IMR-90 (cell line): Measurements from ENCODE around the gene NBEAL1. TPM values are rescaled to one million over a fixed set of nuclear protein-coding genes. Genes with fewer than 3 reads are reported as not detected.

Experiments used
- ATAC-seq: fragments of 200-7000 bp; cut with Tn5 transposase; 2 replicates; pipeline ENCODE4 v1.9.1; 2020; ENCODE audit warnings: low read depth, mild to moderate bottlenecking, moderate library complexity
- BruUV-seq: library from RNA; stranded (reverse); fragments of 400-500 nt; replicated peaks from 2 replicates; lab custom pipeline; 2021; lab: Mats Ljungman, UMichigan
- CTCF ChIA-PET: fragments of 300-600 bp; formaldehyde crosslinking; extraction: SDS; loops from one replicate; lab custom pipeline; 2021; ENCODE audit warnings: antibody characterized with exemption; lab: Yijun Ruan, JAX
- POLR2A ChIA-PET: fragments of 300-600 bp; sonication (Branson Sonifier 250); formaldehyde crosslinking; loops from one replicate; lab custom pipeline; 2022; ENCODE audit warnings: antibody characterized with exemption; ENCODE audit not compliant: unreplicated experiment; lab: Charles Lee
- DNase-seq: peaks from one replicate; pipeline ENCODE4 v3.0.0; 2013
- H2AFZ ChIP-seq: replicated peaks from 2 replicates; pipeline ENCODE3; 2013; ENCODE audit warnings: low read length, mild to moderate bottlenecking; ENCODE audit not compliant: poor library complexity
- H2AK5ac ChIP-seq: 2 replicates; pipeline ENCODE4 v1.6.1; 2013; ENCODE audit warnings: low read depth, low read length, inconsistent platforms
- H2AK9ac ChIP-seq: replicated peaks from 2 replicates; pipeline ENCODE3; 2013; ENCODE audit warnings: mild to moderate bottlenecking, low read depth, low read length, moderate library complexity; ENCODE audit not compliant: poor library complexity
- H2BK120ac ChIP-seq: 2 replicates; pipeline ENCODE4 v1.6.1; 2013; ENCODE audit warnings: low read depth, low read length, inconsistent platforms
- H2BK15ac ChIP-seq: 3 replicates; pipeline ENCODE4 v1.6.1; 2013; ENCODE audit warnings: low read depth, low read length, inconsistent platforms
- H2BK20ac ChIP-seq: 2 replicates; pipeline ENCODE4 v1.6.1; 2013; ENCODE audit warnings: low read depth, mild to moderate bottlenecking, inconsistent platforms, low read length, moderate library complexity
- H2BK5ac ChIP-seq: 2 replicates; pipeline ENCODE4 v1.6.1; 2013; ENCODE audit warnings: mild to moderate bottlenecking, low read depth, low read length, inconsistent platforms; ENCODE audit not compliant: poor library complexity, severe bottlenecking
- H3K14ac ChIP-seq: replicated peaks from 2 replicates; pipeline ENCODE4 v1.6.1; 2013; ENCODE audit warnings: low read depth, low read length, inconsistent platforms
- H3K18ac ChIP-seq: 2 replicates; pipeline ENCODE4 v1.6.1; 2013; ENCODE audit warnings: low read depth, low read length, control low read depth
- H3K23ac ChIP-seq: 2 replicates; pipeline ENCODE4 v1.6.1; 2013; ENCODE audit warnings: low read depth, low read length, inconsistent platforms
- H3K27ac ChIP-seq: 2 replicates; pipeline ENCODE4 v1.5.1; 2013; ENCODE audit warnings: mild to moderate bottlenecking, control low read depth, low read length; ENCODE audit not compliant: insufficient read depth
- H3K27me3 ChIP-seq: 2 replicates; pipeline ENCODE4 v1.6.1; 2013; ENCODE audit warnings: low read length; ENCODE audit not compliant: control insufficient read depth, insufficient read depth
- H3K36me3 ChIP-seq: 2 replicates; pipeline ENCODE4 v1.6.1; 2013; ENCODE audit warnings: low read length, mixed read lengths; ENCODE audit not compliant: control insufficient read depth, insufficient read depth
- H3K4ac ChIP-seq: 2 replicates; pipeline ENCODE4 v1.6.1; 2013; ENCODE audit warnings: low read depth, low read length, inconsistent platforms
- H3K4me1 ChIP-seq: 2 replicates; pipeline ENCODE4 v1.6.1; 2013; ENCODE audit warnings: low read length, mixed read lengths; ENCODE audit not compliant: control insufficient read depth, insufficient read depth
- H3K4me2 ChIP-seq: 2 replicates; pipeline ENCODE4 v1.6.1; 2013; ENCODE audit warnings: low read depth, mild to moderate bottlenecking, control low read depth, low read length, moderate library complexity
- H3K4me3 ChIP-seq: 2 replicates; pipeline ENCODE4 v1.5.1; 2013; ENCODE audit warnings: low read depth, mild to moderate bottlenecking, control low read depth, low read length, moderate library complexity; ENCODE audit not compliant: insufficient read depth
- H3K56ac ChIP-seq: 2 replicates; pipeline ENCODE4 v1.6.1; 2013; ENCODE audit warnings: low read length, inconsistent platforms; ENCODE audit not compliant: insufficient read depth; ENCODE audit errors: extremely low read depth
- H3K79me1 ChIP-seq, 2 experiments: 2 replicates each; pipeline ENCODE4 v1.6.1; 2013; ENCODE audit warnings: low read length in 2 of 2, inconsistent platforms in 1 of 2, low read depth in 1 of 2
- H3K9ac ChIP-seq: 2 replicates; pipeline ENCODE4 v1.6.1; 2013; ENCODE audit warnings: low read depth, low read length, control low read depth
- H3K9me1 ChIP-seq: 2 replicates; pipeline ENCODE4 v1.6.1; 2013; ENCODE audit warnings: low read length, inconsistent platforms; ENCODE audit not compliant: insufficient read depth
- H3K9me3 ChIP-seq: 2 replicates; pipeline ENCODE4 v1.6.1; 2013; ENCODE audit warnings: low read length; ENCODE audit not compliant: control insufficient read depth, insufficient read depth
- H4K20me1 ChIP-seq: 2 replicates; pipeline ENCODE4 v1.6.1; 2013; ENCODE audit warnings: low read length, inconsistent platforms; ENCODE audit not compliant: insufficient read depth
- H4K5ac ChIP-seq: 2 replicates; pipeline ENCODE4 v1.6.1; 2013; ENCODE audit warnings: mild to moderate bottlenecking, low read depth, low read length, control low read depth
- H4K8ac ChIP-seq, 2 experiments: 2 replicates each; pipeline ENCODE4 v1.6.1; 2013; ENCODE audit warnings: low read depth in 2 of 2, low read length in 2 of 2, control low read depth in 1 of 2, inconsistent platforms in 1 of 2
- H4K91ac ChIP-seq: 2 replicates; pipeline ENCODE4 v1.6.1; 2013; ENCODE audit warnings: low read depth, low read length, inconsistent platforms; ENCODE audit not compliant: insufficient read depth
- BHLHE40 ChIP-seq: fragments of 150-350 bp; IDR thresholded peaks from 2 replicates; pipeline ENCODE4 v1.6.1; 2016; ENCODE audit warnings: mild to moderate bottlenecking, low read depth, low read length
- CEBPB ChIP-seq: IDR thresholded peaks from 2 replicates; pipeline ENCODE4 v1.6.1; 2012; ENCODE audit warnings: low read depth, low read length, improper control_type of control experiment
- POLR2A ChIP-seq: IDR thresholded peaks from 2 replicates; pipeline ENCODE4 v1.6.1; 2012; ENCODE audit warnings: mild to moderate bottlenecking, low read depth, low read length
- RAD21 ChIP-seq: IDR thresholded peaks from 2 replicates; pipeline ENCODE4 v1.6.1; 2012; ENCODE audit warnings: low read length, improper control_type of control experiment
- SMC3 ChIP-seq: fragments of 150-350 bp; IDR thresholded peaks from 2 replicates; pipeline ENCODE4 v1.6.1; 2016; ENCODE audit warnings: low read depth, mild to moderate bottlenecking, antibody characterized with exemption, low read length, moderate library complexity
- WGBS, 2 experiments: methylation state at CpG; one replicate each; pipeline versions ENCODE4 v1.1.5 to v1.1.7; 2013; ENCODE audit warnings: missing lambda C conversion rate in 2 of 2; ENCODE audit not compliant: insufficient read length in 1 of 2; ENCODE audit errors: extremely low coverage in 2 of 2; 5-methylcytosine and 5-hydroxymethylcytosine counted together
- dilution Hi-C: fragments of 300-500 bp; cut with HindIII; formaldehyde crosslinking; loops from one replicate; pipeline ENCODE4 v1.14.3; 2018; ENCODE audit warnings: low sequenced_read_pairs; ENCODE audit not compliant: unreplicated experiment
- in situ Hi-C: fragments of 300-500 bp; cut with MboI; formaldehyde crosslinking; loops from 3 replicates; pipeline ENCODE4 v1.14.3; 2019; ENCODE audit warnings: low sequenced_read_pairs, inconsistent platforms, mixed read lengths
- intact Hi-C: fragments of 100-400 bp; cut with micrococcal nuclease; formaldehyde crosslinking; loops from 2 replicates; pipeline ENCODE4 v1.10.0; 2022
- polyA plus RNA-seq, 3 experiments: library from polyadenylated mRNA; depleted of rRNA; stranded (reverse); fragments of >200 nt; gene quantifications; 2 replicates each; pipeline ENCODE4 v1.2.3, GENCODE V29; 2012; ENCODE audit warnings: low replicate concordance in 1 of 3
- total RNA-seq: library from RNA; depleted of rRNA; stranded (reverse); fragments of >200 nt; gene quantifications from 2 replicates; pipeline ENCODE4 v1.2.3, GENCODE V29; 2012
- TF ChIP-seq, protein P1 (sequence below): fragments of 150-350 bp; IDR thresholded peaks from 2 replicates; pipeline ENCODE4 v1.6.1; 2017; ENCODE audit warnings: mild to moderate bottlenecking, antibody characterized with exemption, low read length, low read depth

The NBEAL1 gene
- total and polyA plus RNA-seq, 2 of the 4 experiments (the other 2 are of a cell fraction), result 6.4 to 38.0 TPM

DNA sequence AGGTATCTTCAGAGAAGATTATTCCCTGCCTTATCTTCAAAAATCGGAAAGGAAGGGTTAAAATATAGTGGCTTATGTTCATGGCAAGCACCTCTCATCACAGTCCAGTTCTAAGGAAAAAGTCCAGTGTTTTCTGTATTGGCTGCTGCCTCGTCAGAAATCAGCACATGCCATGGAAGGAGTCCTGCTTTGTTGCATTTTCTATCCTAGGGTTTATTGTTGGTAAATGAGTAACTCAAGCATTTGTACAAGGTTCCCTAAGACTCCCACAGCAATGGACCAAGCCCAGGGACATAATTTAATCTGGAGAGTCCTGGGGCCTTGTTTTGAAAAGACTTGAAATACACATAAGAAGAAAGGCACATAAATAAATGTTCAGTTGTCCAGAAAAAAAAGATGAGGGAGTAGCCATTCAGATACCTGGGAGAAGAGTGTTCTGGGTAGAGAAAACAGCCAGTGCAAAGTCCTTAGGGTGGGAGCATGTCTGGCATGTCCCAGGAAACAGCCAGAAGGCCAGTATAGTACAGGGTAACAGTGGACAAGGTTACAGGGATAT, 26.4 kb downstream of the NBEAL1 start:
- Histone ChIP-seq H4K8ac (no peak overlapping the region), H2BK15ac (no peak overlapping the region), H2AK9ac (no peak overlapping the region), H3K18ac (no peak overlapping the region), H3K9me1 (no peaks in the 10 kb centered on the region), H3K4me3 (no peak overlapping the region), H3K9ac (no peak overlapping the region), H3K27ac (no peak overlapping the region), H4K5ac (no peak overlapping the region), H2AK5ac (no peak overlapping the region), H2BK20ac (no peak overlapping the region), H3K4me1 (no peaks in the 10 kb centered on the region), H3K36me3 (peaks cover 9% of the 10 kb centered on the region), H4K20me1 (no peaks in the 10 kb centered on the region), H3K4ac (no peak overlapping the region), H4K91ac (no peak overlapping the region), H3K27me3 (no peaks in the 10 kb centered on the region), H3K14ac (no peak overlapping the region), H3K4me2 (no peak overlapping the region), H3K56ac (no peak overlapping the region), H3K23ac (no peak overlapping the region), H3K9me3 (no peaks in the 10 kb centered on the region), H3K79me1 (peaks cover 31 to 41% of the 10 kb centered on the region in 2 experiments), H2AFZ (no peak overlapping the region), H2BK5ac (no peak overlapping the region), H2BK120ac (no peak overlapping the region)
- in situ Hi-C loops (no loop called here), intact Hi-C loops (no loop called here), dilution Hi-C loops (no loop called here)
- no TSS peak for BruUV-seq
- DNase-seq (no peak), ATAC-seq (no peak)
- ChIA-PET CTCF (no interaction called here), POLR2A (no interaction called here)
- TF ChIP-seq RAD21 (no peak), BHLHE40 (no peak), POLR2A (no peak), SMC3 (no peak), CEBPB (no peak)
- TF ChIP-seq, protein P1, sequence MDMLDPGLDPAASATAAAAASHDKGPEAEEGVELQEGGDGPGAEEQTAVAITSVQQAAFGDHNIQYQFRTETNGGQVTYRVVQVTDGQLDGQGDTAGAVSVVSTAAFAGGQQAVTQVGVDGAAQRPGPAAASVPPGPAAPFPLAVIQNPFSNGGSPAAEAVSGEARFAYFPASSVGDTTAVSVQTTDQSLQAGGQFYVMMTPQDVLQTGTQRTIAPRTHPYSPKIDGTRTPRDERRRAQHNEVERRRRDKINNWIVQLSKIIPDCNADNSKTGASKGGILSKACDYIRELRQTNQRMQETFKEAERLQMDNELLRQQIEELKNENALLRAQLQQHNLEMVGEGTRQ, result no peak
- WGBS, 2 experiments, result no CpG with 5 or more reads among the region's 2 CpGs
